ENCODE data around the gene CBX1.
"Not testable (repeated sequence)": the region's sequence is repeated elsewhere in the genome, so short reads cannot be mapped to it uniquely, and the experiment has no call there.

Gene CBX1

GRCh38 chr17:48048384-48049126 is 52.7 kb downstream of the CBX1 start:
- peak; percentile 95 for DNase-seq

DNA sequence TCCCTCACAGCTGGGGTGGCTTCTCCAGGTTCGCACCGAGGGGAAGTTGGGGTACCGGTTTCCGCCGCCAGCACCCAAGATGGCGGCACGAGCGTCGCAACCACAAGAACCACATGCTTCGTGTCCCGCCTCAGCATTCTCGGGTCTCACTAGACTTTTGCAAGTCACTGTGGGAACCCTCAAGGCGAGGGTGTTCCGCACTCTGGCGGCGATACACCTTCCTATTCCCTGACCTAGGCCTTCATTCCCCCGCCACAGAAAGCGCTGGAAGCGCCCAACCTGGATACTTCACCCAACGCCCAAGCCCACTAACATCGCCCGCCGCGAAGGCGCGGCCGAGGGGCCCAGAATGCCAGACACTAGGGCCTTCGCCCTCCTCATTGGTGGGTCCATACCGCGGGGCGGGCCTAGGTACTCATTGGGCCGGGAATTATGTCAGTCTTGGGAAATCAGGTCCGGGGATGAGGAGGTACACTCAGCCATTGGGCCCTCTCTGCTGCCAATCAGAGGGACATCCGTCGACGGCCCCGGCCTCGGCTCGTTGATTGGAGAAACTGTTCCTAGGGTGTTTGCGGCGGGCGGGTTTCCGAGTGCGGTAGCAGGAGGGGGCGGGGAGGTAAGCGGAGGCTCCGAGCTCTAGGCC is 53.4 kb downstream of the CBX1 start, which contains the start of gene NFE2L1:
NFE2L1 (plus strand) TSS at position 619 of the 643 bp plus-strand sequence. CDS start 2,760 bp downstream, outside the sequence.
- DNase-seq = peak; percentile 100

GRCh38 chr17:48047113-48047740 is 54.1 kb downstream of the CBX1 start:
- DNase-seq = peak; percentile 23

DNA sequence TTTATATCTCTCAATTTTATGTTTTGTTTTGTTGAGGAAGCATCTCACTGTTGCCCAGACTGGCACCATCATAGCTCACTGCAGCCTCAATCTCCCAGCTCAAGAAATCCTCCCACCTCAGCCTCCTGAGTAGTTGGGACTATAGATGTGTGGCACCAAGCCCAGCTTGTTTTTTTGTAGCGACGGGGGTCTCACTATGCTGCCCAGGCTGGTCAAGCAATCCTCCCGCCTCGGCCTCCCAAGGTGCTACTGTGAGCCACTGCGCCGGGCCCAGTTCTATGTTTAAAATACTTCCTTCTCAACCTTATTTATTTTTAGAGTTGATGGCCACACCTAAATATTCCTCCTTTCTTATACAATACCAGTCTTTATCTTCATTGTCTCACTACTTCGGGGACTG is 55.0 kb downstream of the CBX1 start:
- DNase-seq = no peak

- no peak for DNase-seq
Measured at GRCh38 chr17:48045316-48046001, 55.8 kb downstream of the CBX1 start.

- DNase-seq = no peak
Measured at GRCh38 chr17:48044851-48045250, 56.4 kb downstream of the CBX1 start.

DNA sequence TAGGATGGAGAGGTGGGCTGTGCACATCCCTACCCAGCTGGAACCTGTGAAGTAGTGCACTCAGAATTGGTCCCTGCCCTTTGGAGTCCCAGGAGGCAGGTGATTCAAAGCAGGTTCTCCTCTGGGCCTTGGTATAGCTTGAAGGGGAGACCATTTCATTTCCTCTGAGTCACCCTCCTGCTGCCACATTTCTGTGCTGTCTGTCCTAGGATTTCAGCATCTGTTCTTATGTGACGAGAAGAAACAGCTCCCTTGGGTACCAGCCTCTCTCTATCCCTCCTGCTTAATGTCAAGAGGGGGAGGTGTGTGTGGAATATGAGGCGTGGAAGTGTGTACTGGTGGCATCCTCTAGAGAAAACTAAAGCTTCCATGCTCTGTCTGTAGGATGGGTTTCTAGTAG is 58.1 kb downstream of the CBX1 start:
- DNase-seq = no peak

- no peak for DNase-seq
Measured at GRCh38 chr17:48038687-48039086, 62.6 kb downstream of the CBX1 start.

GRCh38 chr17:48037838-48038323 is 63.4 kb downstream of the CBX1 start:
- DNase-seq = no peak

GRCh38 chr17:48037036-48037837 is 64.0 kb downstream of the CBX1 start, which contains the start of gene COPZ2:
TSS of gene COPZ2 (minus strand) at chr17:48037797. CDS start at chr17:48037777, 20 bp downstream.
- peak; percentile 62 for DNase-seq

DNA sequence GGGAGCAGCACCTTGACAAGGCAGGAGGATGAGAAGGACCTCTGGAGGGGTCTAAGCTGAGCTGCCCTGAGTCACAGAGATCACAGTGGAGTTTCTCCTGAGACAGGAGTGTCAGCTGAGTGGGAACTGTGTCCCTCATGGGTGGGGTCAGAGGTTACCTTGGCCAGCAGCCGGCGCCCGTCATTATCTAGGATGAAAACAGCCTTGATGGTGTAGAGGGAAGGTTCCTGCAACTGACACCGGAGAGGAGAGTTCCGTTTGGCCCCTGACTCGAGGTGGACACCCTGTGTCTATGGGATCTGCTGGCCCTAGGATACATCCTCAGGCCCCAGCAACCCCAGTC is 64.6 kb downstream of the CBX1 start:
- no peak for DNase-seq

GRCh38 chr17:48034734-48035133 is 66.5 kb downstream of the CBX1 start:
- not testable (repeated sequence) for DNase-seq

DNA sequence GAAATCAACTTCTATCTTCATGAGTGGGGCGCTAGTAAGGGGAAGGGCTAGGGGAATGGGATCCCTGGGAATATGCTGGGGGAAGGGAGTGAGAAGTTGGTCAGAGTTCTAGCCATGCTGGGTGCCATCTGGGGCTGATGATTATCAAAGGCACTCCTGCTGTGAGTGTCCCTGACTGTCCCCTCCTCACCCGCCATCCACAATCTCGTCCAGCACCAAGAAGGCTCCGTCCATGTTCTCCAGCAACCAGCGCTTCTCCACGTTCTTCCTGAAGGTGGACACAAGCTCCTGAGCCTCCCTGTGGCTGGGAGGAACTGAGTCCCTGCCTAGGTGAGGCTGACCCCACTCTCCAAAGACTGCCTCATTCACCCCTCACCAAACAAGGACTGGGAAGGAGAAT is 69.3 kb downstream of the CBX1 start:
- DNase-seq = no peak

GRCh38 chr17:48030531-48030930 is 70.7 kb downstream of the CBX1 start:
- no peak for DNase-seq

GRCh38 chr17:48028736-48029135 is 72.5 kb downstream of the CBX1 start:
- no peak for DNase-seq

DNA sequence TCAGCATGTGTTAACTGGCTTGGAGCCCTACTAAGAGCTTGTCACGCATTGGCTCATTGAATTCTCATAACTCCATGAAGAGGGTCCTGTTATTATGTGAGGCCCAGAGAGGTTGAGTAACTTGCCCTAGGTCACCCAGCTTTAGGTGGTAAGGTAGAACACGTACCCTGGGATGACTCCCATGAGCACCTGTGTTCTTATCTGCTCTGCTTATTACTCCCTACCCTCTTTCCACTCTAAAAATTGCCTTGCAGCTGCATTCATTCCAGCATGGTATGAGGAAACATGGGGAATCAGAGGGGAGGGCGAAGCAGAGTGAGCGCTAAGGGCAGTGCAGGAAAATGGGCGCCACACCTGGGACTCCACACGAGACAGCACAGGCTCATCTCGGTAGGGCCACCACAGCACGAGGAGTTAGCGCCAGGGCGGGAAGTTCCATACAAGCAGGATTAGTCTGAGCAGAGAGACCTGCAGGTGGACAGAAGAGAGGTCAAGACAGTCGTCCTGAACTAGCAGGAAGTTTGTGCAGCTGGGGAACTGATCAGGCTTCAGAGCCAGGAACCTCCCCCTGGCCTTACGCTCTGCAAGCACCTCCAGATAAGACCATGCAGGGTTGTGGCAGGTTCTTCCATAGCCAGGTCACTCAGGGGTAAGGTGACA is 73.8 kb downstream of the CBX1 start:
- DNase-seq = no peak

DNA sequence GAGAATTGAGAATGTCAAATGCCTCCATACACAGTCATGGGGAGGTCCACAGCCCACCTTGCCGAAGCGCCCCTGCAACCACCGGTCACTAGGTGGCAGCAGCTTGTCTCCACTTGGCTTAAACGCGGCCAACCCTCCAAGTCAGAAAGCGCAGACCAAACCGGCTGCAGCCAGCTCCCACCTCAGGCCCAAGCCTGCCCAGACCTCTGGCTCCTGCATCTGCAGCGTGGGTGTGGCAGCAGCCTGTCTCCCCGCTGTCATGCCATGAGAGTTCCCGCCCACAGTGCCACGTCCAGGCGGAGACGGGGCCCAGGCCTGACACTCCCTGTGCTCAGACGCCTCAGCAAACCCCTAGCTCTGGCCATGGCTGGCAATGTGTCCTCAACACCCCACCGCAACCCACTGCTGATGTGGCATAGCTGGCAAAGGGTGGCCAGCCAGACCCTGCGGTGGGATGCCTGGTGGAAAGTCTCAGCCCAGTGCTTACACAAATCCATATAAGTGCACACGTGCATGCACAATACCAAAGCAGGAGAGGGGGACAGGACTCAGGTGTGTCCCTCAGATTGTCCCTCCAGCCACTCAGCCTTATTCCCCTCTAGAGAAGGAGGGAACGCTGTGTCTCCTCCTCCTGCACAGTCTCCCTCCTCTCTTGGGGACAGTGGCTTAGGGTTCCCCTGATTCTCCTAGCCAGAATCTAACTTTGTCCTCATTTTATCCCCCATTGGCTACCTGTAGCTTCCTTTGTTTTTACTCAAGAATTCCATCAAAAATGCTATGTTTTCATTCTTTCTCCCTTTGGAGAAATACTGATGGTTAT is 74.6 kb downstream of the CBX1 start:
- DNase-seq = peak; percentile 96

DNA sequence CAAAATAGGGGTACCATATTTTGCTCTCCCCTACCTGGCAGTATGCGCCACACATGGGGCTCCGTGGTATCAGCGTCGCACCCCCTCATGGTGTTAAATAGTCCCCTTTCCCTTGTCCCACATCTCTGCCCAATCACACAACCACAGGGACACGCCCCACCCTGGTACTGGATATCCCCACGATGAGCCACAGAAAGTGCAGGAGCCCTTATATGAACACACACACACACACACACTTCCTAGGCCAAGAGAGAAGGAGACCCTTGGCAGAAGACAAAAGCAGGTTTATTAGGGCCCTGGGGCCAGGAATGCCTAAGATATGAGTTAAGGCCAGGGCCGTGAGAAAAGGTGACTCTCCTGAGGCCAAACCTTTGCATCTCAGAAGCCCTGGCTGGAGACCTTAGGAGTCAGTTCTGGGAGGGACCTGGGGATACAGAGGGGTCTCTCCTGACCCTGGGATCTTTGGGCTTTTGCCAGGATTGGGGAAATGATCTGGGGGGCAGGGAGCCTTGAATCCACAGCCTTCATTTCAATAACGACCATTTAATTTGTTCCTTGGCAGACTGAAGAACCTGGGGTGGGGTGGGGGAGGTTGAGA is 75.3 kb downstream of the CBX1 start:
- DNase-seq = peak; percentile 34

DNA sequence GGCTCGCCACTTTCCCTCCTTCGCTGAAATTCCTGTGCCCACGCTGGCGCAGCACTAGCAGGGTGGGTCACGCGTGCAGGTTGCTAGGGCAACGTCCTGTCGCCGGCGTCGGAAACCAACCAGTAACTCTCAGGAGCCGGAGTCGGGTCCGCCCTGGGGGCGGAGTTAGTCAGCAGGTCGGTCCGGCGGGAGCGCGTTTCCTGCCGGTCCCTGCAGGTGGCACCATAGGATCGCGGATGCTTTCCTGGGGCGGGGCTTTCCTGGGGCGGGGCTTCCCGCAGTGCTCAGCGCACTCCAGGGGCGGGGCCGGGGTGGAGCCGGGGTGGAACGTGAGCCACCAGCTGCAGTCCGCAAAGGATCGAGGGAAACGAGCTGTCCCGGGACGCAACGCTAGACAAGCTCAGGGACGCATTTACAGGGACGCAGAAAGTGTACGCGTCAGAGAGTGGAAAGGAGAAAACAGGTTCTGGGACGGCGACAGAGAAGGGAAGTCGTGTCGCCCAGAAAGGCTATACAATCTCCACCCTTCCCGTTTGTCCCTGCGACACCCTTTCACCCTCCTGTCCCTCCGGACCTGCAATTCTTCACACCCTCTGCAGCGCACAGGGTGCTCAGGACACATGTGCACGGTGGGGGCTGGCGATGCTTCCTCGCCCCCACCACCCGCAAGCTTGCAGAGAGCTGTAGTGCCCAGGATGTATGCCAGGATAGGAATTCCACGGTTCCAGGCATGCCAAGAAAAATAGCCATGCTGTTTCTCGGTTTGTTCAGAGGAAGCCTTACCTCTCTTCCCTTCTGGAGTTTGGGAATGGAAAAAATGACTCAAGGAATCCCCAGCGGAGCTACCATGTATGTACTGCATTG is 76.0 kb downstream of the CBX1 start:
- peak; percentile 98 for DNase-seq

All from hematopoietic multipotent progenitor cell treated with erythropoietin and hydrocortisone succinate and interleukin-3 and kit ligand, for 4 days (in vitro differentiated cells).